HCEC 1CT (cell line): ENCODE measurements around the gene UBE2D4.
"Not testable (repeated sequence)": the region's sequence is repeated elsewhere in the genome, so short reads cannot be mapped to it uniquely, and the experiment has no call there.

Experiments
- DNase-seq: peaks from one replicate; pipeline ENCODE4 v3.0.0-alpha.2; 2017

UBE2D4 gene

DNA sequence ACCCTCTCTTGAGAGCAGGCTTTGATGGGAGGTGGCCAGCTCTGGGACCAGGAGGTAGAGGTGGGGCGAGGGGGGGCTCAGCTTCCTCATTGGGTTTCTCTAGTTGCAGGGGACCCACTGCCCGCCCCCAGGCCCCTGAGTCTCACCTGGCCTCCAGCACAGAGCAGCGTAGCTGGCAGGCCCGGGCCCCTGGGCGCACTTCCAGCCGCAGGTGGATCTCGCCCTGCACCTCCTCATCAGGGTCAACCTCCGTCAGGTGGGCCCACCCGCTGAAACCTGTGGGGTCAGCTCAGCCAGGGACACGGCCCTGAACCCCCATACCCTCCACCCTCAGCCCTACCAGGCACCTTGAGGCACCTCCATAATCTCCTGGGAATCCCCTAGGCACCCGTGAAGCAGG is 43.4 kb downstream of the UBE2D4 start:
- not testable (repeated sequence) for DNase-seq

DNA sequence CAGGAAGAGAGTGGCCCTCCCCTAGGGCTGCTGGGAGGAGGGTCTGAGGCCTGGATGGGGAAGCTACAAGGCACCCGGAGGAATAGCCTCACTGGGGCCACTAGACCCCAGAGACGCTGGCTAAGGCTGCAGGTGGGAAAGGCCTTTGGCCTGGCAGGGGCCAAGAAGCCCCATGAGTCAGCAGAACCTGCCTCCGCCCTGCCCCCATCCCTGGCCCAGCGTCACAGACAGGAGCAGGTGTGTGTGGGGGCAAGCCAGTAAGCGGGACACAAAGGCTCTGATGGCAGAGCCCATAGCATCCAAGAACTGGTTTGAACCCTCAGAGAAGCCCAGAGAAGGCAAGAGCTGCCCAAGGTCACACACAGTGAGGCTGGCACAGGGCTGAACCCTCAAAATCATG is 44.5 kb downstream of the UBE2D4 start:
- DNase-seq, result not testable (repeated sequence)

DNA sequence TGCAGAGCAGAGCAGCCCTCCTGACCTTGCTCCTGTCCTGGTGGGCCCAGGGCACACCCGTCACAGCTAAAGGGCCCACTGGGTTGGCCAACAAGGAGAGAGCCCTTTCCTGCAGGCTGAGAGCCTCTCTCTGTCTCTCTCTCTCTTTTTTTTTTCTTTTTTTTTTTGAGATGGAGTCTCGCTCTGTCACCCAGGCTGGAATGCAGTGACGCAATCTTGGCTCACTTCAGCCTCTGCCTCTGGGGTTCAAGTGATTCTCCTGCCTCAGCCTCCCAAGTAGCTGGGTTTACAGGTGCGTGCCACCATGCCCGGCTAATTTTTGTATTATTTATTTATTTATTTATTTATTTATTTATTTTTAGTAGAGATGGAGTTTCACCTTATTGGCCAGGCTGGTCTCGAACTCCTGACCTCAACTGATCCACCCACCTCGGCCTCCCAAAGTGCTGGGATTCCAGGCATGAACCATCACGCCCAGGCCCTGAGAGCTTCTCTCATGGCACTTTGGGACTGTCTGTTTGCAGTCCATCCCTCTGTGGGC is 47.9 kb downstream of the UBE2D4 start:
- DNase-seq, result not testable (repeated sequence)

DNA sequence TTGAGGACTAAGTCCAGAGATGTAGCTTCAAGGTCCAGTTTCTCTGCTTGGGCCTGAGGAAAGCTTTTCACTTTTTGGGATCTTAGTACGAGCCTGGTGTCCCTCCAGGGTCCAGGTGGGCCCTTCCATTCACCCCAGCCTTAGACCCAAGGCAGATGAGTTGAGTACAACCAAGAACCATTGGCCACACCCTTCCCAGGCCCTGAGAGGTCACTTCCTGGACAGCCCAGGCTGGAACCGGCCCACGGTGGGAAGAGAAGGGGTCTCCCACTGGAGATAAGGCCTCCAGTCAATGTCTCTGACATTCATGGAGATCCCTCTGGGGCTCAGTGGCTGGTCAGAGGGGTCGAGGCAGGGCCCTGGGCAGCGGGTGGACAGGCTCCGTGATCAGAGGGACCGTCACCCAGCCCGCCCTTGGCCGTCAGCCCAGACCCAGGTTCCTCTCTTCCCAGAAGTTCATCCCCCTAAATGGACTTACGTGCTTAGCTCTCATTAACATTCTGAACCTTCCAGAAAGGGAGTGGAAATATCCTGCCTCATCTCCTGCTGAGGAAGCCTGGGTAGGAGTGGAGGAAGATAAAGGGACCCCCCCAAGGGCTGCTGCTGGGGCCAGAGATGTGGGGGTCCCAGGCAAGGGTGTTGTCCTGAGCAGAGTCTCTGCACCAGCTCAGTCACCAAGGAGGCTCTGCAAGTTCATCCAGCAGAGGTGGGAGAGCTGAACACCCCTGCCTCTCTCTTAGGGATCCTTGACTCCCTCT is 48.7 kb downstream of the UBE2D4 start:
- DNase-seq, result not testable (repeated sequence)

GRCh38 chr7:43977525-43977924 is 51.3 kb downstream of the UBE2D4 start:
- DNase-seq, result no peak

DNA sequence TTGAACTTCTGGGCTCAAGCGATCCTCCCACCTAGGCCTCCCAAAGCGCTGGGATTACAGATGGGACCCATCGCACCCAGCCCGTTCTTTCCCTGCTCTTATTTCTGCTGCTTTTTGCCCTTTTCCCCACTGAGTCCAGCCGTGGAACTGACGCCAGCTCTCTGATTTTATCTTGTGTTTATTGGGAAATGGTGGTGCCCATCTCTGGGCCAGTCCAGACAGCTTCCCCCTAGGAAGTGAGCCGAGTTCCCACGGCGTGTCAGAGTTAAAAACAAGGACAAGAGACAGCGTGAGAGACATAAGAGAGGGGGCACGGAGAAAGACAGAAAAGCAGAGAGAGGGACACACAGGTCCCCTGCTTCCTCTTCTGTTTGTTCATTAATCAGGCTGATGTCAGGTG is 51.9 kb downstream of the UBE2D4 start:
- not testable (repeated sequence) for DNase-seq

GRCh38 chr7:43982848-43983247 is 56.6 kb downstream of the UBE2D4 start:
- not testable (repeated sequence) for DNase-seq

DNA sequence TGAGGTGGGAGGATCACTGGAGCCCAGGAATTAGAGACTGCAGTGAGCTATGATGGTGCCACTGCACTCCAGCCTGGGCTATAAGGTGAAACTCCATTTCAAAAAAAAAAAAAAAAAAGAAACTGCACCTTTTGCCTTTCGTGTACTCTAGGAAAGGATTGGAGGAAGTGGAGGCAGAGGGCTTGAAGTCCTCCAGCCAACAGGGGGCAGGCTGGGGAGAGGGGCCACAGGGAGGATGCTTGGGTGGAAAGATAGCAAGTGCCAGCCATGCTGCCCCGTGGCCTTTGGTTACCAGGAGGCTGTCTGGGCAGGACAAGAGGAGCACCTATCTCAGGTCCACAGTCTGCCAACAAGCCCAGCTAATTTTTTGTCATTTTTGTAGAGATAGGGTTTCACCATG is 57.5 kb downstream of the UBE2D4 start:
- DNase-seq, result not testable (repeated sequence)

- DNase-seq, result peak; percentile 42
Measured at GRCh38 chr7:43985904-43986864, 59.9 kb downstream of the UBE2D4 start.

DNA sequence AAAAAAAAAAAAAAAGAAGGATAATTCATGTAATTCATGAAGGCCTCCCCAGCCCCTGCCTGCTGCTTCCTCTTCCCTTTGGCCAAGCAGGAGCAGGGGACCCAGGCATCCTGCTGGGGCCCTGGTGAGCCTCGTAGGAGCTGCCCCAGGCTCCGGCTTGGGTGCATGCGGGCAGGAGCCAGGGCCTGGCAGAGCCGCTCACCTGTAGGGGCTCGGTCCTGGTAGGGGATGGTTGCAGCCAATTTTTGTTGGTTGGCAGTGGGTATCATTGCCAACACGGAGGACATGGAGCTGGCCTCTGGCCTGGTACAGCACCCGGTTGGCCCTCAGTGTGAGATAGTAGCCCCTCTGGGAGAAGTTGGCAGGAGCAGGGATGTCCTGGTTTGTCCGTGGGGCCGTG is 61.2 kb downstream of the UBE2D4 start:
- not testable (repeated sequence) for DNase-seq

GRCh38 chr7:43990011-43990585 is 63.9 kb downstream of the UBE2D4 start:
- DNase-seq, result not testable (repeated sequence)

DNA sequence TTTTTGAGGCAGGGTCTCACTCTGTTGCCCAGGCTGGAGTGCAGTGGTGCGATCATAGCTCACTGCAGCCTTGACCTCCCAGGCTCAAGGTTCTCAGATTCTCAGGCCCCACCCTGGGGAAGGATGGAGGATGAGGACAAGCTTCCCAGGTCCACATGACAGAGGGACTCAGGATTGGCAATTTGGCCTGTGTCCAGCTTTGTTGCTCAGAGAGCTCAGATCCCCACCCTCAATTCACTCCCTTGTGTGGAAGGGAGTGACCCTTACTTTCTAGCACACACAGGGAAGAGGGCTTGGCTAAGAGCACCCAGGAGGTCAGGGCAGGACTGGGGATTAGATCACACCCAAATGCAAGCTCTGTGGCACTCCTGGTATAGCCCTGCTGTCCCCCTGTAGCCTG is 64.6 kb downstream of the UBE2D4 start:
- not testable (repeated sequence) for DNase-seq

- not testable (repeated sequence) for DNase-seq
Measured at GRCh38 chr7:43992896-43993295, 66.7 kb downstream of the UBE2D4 start.

DNA sequence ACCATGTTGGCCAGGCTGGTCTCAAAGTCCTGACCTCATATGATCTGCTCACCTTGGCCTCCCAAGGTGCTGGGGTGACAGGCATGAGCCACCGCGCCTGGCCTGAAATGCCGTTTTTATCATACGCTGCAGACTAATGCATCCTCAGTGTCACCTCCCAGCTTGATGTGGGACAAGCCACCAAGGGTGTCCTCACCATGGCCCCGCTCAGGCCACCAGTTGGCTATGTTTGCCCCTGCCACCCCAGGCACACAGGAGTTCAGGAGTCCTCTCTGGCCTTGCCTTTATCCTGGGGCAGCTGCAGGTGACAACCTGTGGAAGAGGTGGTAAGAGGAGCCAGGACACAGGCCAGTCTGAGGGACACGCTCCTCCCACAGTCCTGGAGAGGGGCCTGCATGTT is 68.4 kb downstream of the UBE2D4 start:
- DNase-seq, result not testable (repeated sequence)

- DNase-seq, result not testable (repeated sequence)
Measured at GRCh38 chr7:43997532-43997931, 71.3 kb downstream of the UBE2D4 start, which contains the start of gene SPDYE1. SPDYE1 (plus strand) TSS chr7:43997897; CDS start chr7:43999950, 2,053 bp downstream.
